Spleen (tissue), 11 donors: Measurements from ENCODE around the gene CLCNKA. TPM values are rescaled to one million over a fixed set of nuclear protein-coding genes. Genes with fewer than 3 reads are reported as not detected.

Source experiments
- DNase-seq: peaks from one replicate; pipeline ENCODE4 v3.0.0-alpha.2; 2020
- H3K27ac ChIP-seq, 8 donors: fragments of 200-600 bp; sonication (generic) in 7 of 8; 1 replicate in 4 of 8; 2 replicates in 4 of 8; pipeline versions ENCODE4 v1.5.0 to v1.8.0; 2016 to 2021; ENCODE audit warnings: inconsistent platforms in 4 of 8, mild to moderate bottlenecking in 4 of 8, moderate library complexity in 1 of 8
- H3K27me3 ChIP-seq, 7 donors: fragments of 200-600 bp; sonication (generic) in 6 of 7; replicated peaks in 1 of 7; 1 replicate in 4 of 7; 2 replicates in 3 of 7; pipeline versions ENCODE4 v1.5.0 to v1.8.0; 2016 to 2021; ENCODE audit warnings: inconsistent platforms in 3 of 7, mild to moderate bottlenecking in 1 of 7
- H3K36me3 ChIP-seq, 6 donors: fragments of 200-600 bp; sonication (generic) in 5 of 6; 1 replicate in 4 of 6; 2 replicates in 2 of 6; pipeline versions ENCODE4 v1.5.0 to v1.8.0; 2016 to 2021; ENCODE audit warnings: inconsistent platforms in 2 of 6
- H3K4me1 ChIP-seq, 6 donors: fragments of 200-600 bp; sonication (generic) in 5 of 6; 1 replicate in 3 of 6; 2 replicates in 3 of 6; pipeline versions ENCODE4 v1.5.0 to v1.8.0; 2016 to 2021; ENCODE audit warnings: inconsistent platforms in 3 of 6
- H3K4me3 ChIP-seq, 8 donors: fragments of 200-600 bp; sonication (generic) in 7 of 8; 1 replicate in 4 of 8; 2 replicates in 4 of 8; pipeline versions ENCODE4 v1.5.0 to v1.8.0; 2016 to 2021; ENCODE audit warnings: inconsistent platforms in 4 of 8, mild to moderate bottlenecking in 4 of 8, moderate library complexity in 2 of 8
- H3K9me3 ChIP-seq, 8 donors: fragments of 200-600 bp; sonication (generic) in 7 of 8; 1 replicate in 4 of 8; 2 replicates in 4 of 8; pipeline versions ENCODE4 v1.5.0 to v1.8.0; 2016 to 2021; ENCODE audit warnings: inconsistent platforms in 4 of 8
- CTCF ChIP-seq, 11 experiments: fragments of 200-600 bp in 7 of 11; fragments of 450-650 bp in 4 of 11; sonication (generic) in 4 of 11; IDR thresholded peaks in 8 of 11; conservative IDR thresholded peaks in 3 of 11; 1 replicate in 7 of 11; 2 replicates in 4 of 11; pipeline versions ENCODE4 v1.4.0 to v1.8.0; 2016 to 2021; ENCODE audit warnings: antibody characterized with exemption in 11 of 11, inconsistent platforms in 4 of 11, mild to moderate bottlenecking in 1 of 11
- POLR2A ChIP-seq, 3 donors: fragments of 450-650 bp; IDR thresholded peaks; one replicate each; pipeline ENCODE4 v1.5.1; 2017; ENCODE audit warnings: antibody characterized with exemption in 3 of 3, mild to moderate bottlenecking in 1 of 3
- POLR2AphosphoS5 ChIP-seq, 3 donors: sonication (generic); formaldehyde crosslinking; IDR thresholded peaks; one replicate each; pipeline ENCODE4 v1.5.1; 2017; ENCODE audit warnings: antibody characterized with exemption in 3 of 3
- WGBS, 5 donors: extraction: QIAGEN DNeasy Blood & Tissue Kit in 3 of 5; methylation state at CpG; one replicate each; pipeline versions ENCODE4 v1.1.5 to v1.1.7; 2013 to 2018; 5-methylcytosine and 5-hydroxymethylcytosine counted together
- intact Hi-C: fragments of 100-400 bp; cut with DNase I; formaldehyde crosslinking; loops from one replicate; pipeline ENCODE4 v1.15.0; 2023; ENCODE audit warnings: low total_unique reads
- polyA plus RNA-seq, 3 donors: library from polyadenylated mRNA; stranded (reverse); fragments of 200-250 nt; gene quantifications; one replicate each; pipeline ENCODE4 v1.2.1, GENCODE V29; 2013
- total RNA-seq, 7 donors: library from RNA; depleted of rRNA in 3 of 7; stranded (reverse); fragments of >200 nt in 3 of 7; fragmentation: NEBNext Ultra II Directional in 4 of 7; extraction: Animal tissue kit (Norgen Biotek cat#: 25700) in 4 of 7; gene quantifications; one replicate each; pipeline versions ENCODE4 v1.1.0 to v1.2.1, GENCODE V29; 2016 to 2021
- donor health status: healthy with polysubstance abuse.
- donor health status: DM: no; HTN: no; CAD: no; lungs with moderate emphysema.
- donor health status: DM: no; HTN: no; CAD: no.
- donor health status: Bipolar disorder and iron deficiency.
- donor health status: healthy.
- donor health status: DM: no; HTN: no; CAD: no.
- donor health status: DM: yes; HTN: yes; CAD: no.

The CLCNKA gene
- total and polyA plus RNA-seq, 10 donors: 0.19 to 0.50 (median 0.30) TPM; not detected in 4

- Histone ChIP-seq H3K9me3 (no peaks in the 10 kb centered on the region), H3K27me3 (no peaks in the 10 kb centered on the region), H3K4me3 (no peak overlapping the region), H3K4me1 (no peaks in the 10 kb centered on the region), H3K36me3 (no peaks in the 10 kb centered on the region), H3K27ac (no peak overlapping the region)
- 92 to 100% (median 95%) methylated on average over 7 to 10 of the region's 10 CpGs; no CpG with 5 or more reads in 1 of the 5 donors for WGBS, 5 donors
- DNase-seq: no peak
- intact Hi-C loops: no loop called here
- TF ChIP-seq POLR2A (IDR thresholded peaks at IDR 0.05) (no peak), POLR2AphosphoS5 (IDR thresholded peaks at IDR 0.05) (no peak), CTCF (IDR thresholded peaks at IDR 0.05 in 8 of 11, conservative IDR thresholded peaks at IDR 0.05 in 3 of 11) (no peak)
Measured at GRCh38 chr1:15994081-15994480, 27.8 kb upstream of the CLCNKA start.

DNA sequence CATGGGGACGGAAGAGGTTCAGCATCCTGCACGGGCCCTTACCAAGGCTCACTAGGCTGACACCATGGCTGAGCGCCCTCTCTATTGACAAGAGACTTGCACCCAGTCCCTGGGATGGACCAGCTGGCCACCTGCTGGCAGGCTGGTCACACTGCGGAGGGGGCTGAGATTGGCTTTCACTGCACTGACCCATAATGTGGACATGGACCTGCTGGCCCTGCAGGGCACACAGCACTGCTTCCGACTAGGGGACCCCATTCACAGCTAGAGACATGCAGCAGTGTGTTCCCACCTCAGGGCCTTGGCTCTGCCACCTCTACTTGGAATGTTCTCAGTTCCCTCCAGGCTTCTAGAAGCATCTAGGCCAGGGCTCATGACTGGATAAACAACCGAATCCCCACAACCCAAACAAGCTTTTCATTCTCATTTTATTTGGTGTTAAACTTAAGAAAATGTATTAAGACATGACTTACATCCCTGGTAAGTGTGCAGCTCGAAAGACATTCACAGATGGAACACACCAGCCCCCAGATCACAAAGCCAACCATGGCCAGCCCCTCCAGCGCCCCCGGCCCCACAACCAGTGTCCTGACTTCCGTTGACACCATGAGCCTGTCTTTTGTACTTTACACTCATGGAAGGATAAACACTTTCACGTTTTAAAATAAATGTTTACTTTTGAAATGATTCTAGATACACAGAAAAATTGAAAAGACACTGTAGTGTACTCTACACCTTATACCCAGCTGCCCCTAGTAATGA is 27.1 kb upstream of the CLCNKA start:
- Histone ChIP-seq H3K4me3 (no peak overlapping the region), H3K9me3 (no peaks in the 10 kb centered on the region), H3K36me3 (no peaks in the 10 kb centered on the region), H3K27ac (no peak overlapping the region), H3K4me1 (no peaks in the 10 kb centered on the region), H3K27me3 (no peaks in the 10 kb centered on the region)
- intact Hi-C loops: loop anchor here (5.0 kb wide), 1 partner anchor 202 kb away; no protein-coding TSS in a partner anchor
- no peak for TF ChIP-seq POLR2A (IDR thresholded peaks at IDR 0.05)
- peak; percentile 37 to 64 (median 49) for TF ChIP-seq POLR2AphosphoS5 (IDR thresholded peaks at IDR 0.05)
- TF ChIP-seq CTCF (IDR thresholded peaks at IDR 0.05 in 8 of 11, conservative IDR thresholded peaks at IDR 0.05 in 3 of 11): peak; percentile 64 to 95 (median 83)
- DNase-seq: peak; percentile 86
- 62 to 82% (median 72%) methylated on average over 7 to 11 of the region's 11 CpGs for WGBS, 5 donors

GRCh38 chr1:15997076-15997585 is 24.7 kb upstream of the CLCNKA start:
- DNase-seq: peak; percentile 63
- Histone ChIP-seq H3K9me3 (no peaks in the 10 kb centered on the region), H3K4me1 (no peaks in the 10 kb centered on the region), H3K27ac (no peak overlapping the region), H3K4me3 (no peak overlapping the region), H3K27me3 (no peaks in the 10 kb centered on the region), H3K36me3 (no peaks in the 10 kb centered on the region)
- intact Hi-C loops: loop anchor here (5.0 kb wide), 1 partner anchor 205 kb away; no protein-coding TSS in a partner anchor
- TF ChIP-seq CTCF (IDR thresholded peaks at IDR 0.05 in 8 of 11, conservative IDR thresholded peaks at IDR 0.05 in 3 of 11) (no peak), POLR2AphosphoS5 (IDR thresholded peaks at IDR 0.05) (no peak), POLR2A (IDR thresholded peaks at IDR 0.05) (no peak)
- 79 to 84% (median 83%) methylated on average over 7 to 9 of the region's 9 CpGs for WGBS, 5 donors

GRCh38 chr1:15997637-15998280 is 24.1 kb upstream of the CLCNKA start:
- TF ChIP-seq POLR2A (IDR thresholded peaks at IDR 0.05): no peak
- no peak for TF ChIP-seq CTCF (IDR thresholded peaks at IDR 0.05 in 8 of 11, conservative IDR thresholded peaks at IDR 0.05 in 3 of 11)
- no peak for TF ChIP-seq POLR2AphosphoS5 (IDR thresholded peaks at IDR 0.05)
- Histone ChIP-seq H3K4me1 (no peaks in the 10 kb centered on the region), H3K27me3 (no peaks in the 10 kb centered on the region), H3K9me3 (no peaks in the 10 kb centered on the region), H3K27ac (no peak overlapping the region), H3K4me3 (no peak overlapping the region), H3K36me3 (no peaks in the 10 kb centered on the region)
- intact Hi-C loops: loop anchor here (5.0 kb wide), 1 partner anchor 205 kb away; no protein-coding TSS in a partner anchor
- 81 to 92% (median 89%) methylated on average over 9 of the region's 9 CpGs for WGBS, 5 donors
- DNase-seq: peak; percentile 28
